DMS 273 treated with DMSO at 0.1 percent for 48 hours (cell line): ENCODE measurements around the gene TIGD6.
A peak's percentile ranks its signal among the peaks of the same experiment; 100 is the strongest.
"Not testable (repeated sequence)": the region's sequence is repeated elsewhere in the genome, so short reads cannot be mapped to it uniquely, and the experiment has no call there.

Experiments used
- DNase-seq: peaks from one replicate; lab custom pipeline; 2025; lab: John Stamatoyannopoulos, UW

TIGD6 gene

GRCh38 chr5:149975409-149975808, 25.0 kb downstream of the TIGD6 start:
- no peak for DNase-seq

DNA sequence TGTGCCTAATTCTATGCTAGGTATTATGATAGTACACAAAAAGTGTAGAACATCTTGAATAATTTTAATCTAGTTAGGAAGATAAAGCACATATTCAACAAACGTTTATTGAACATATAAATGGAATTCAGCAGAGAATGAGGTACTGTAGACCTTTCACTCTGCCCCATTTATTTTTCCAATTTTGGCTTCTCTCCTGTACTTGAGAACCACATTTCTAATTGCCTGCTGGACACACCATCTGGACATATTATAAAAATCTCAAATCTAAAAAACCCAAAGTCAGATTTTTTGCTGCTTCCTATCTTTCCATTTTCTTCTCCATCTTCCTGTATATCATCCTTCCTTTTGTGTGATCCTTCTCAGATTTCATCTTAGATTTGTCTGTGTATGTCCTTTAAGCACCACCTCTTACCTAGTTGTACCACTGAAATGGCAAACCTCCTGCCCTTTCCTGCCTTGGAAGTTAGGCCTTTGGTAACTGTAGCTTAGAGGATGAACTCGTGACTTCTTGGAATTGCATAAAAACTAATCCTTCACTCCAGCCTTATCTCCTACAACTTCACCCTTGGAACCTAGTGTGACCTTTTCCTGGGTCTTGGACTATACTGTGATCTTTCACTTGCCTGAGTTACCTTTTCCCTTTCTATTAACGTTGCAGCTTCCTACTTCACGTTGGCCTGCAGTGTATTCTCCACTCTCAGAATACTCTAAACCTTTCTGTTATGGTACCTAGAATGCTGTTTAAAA, 31.1 kb downstream of the TIGD6 start:
- DNase-seq = no peak

DNA sequence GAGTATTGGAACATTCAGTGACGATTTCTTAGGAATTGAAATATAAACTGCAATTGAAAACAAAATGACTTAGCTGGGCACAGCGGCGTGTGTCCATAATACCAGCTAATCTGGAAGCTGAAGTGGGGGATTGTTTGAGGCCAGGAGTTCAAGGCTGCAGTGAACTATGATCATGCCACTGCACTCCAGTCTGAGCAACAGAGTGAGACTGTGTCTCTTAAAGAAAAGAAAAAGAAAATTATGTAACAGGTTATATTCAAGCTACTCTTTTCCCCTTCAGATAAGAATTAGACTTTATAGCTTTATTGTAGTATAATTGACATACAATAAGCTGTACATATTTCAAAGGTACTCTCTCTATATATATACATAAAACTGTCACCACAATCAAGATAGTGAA, 33.5 kb downstream of the TIGD6 start:
- no peak for DNase-seq

DNA sequence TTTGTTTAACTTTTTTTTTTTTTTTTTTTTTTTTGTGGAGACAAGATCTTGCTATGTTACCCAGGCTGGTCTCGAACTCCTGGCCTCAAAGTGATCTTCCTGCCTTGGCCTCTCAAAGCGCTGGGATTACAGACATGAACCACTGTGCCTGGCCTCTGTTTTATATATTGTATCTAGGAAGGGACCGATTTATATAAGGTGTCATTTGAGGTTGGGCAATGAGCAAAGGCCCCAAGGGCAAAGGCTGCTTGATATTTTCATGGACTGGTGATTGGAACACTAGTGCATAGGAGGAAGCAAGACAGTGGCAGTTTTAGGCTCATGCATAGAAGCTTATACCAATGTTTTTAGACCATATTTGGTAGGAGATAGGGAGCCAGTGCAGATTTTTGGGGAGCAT, 36.7 kb downstream of the TIGD6 start:
- DNase-seq = no peak

DNA sequence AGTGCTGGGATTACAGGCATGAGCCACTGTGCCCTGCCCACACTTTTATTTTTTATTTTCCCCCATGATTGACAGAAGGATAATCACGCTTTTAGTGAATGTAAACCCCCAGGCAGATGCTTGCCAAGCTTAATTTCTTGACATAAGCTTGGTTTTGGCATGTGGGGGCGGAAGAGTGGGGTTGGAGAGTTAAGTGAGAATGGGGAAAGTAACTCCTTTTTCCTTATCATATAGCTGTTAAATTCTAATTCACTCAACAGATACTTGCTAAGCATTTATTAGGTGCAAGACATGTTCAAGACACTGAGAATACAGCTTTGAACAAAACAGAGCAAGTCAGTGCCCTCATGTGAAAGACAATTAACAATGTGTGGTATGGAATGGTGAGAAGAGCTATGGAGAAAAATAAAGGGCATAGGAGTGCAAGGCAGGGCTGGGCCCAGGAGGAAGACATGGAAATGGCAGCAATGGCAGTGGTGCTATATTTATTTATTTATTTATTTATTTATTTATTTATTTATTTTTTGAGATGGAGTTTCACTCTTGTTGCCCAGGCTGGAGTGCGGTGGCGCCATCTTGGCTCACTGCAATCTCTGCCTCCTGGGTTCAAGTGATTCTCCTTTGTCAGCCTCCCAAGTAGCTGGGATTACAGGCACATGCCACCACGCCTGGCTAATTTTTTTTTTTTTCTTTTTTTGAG, 37.7 kb downstream of the TIGD6 start:
- no peak for DNase-seq

- DNase-seq = no peak
Measured at GRCh38 chr5:149961957-149962409, 38.5 kb downstream of the TIGD6 start.

- DNase-seq = no peak
Measured at GRCh38 chr5:149961186-149961685, 39.2 kb downstream of the TIGD6 start.

DNA sequence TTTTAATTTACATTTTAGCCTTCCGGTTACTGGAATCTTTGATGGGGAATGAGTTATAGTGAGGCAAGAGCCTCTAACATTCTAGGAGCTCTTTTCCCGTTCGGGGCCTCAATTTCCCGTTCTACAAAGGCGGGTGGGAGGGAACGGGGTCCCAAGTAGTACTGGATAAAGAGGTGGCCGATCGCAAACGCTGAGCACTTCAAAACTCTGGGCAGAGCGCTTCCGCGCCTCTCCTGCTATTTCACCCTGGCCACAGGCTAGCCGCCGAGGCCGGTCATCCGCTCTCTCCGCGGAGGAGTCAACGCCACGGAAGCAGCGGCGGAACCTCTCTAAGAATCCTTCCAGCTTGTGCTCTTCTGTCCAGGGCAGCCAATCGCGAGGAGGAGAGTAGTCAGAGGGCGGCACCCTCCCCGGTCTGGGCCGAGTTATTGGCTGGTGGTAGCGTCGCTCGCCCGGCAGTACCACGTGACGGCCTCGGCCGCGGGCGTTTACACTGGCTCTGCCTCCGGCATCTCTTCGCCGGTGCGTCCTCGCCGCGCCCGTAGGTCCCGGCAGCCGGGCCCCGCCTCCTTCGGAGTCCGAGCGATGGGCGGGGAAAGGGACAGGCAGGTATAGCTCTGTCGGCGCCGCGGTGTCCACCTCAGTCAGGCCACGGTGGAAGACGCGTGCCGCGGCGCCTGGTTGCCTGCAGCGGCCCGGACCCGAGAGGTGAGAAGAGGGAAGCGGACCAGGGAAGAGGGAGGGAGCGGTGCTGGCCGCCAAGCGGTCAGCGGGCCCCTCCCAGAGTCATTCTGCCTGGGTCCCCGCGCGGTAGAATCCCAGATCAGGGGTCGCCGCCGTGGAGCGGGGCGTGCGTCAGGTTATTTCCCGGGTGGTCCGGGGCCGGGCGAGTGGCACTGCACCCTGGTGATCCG, 39.9 kb downstream of the TIGD6 start, which contains the start of gene SLC26A2:
TSS of gene SLC26A2 (plus strand) at position 487 of the 914 bp plus-strand sequence. CDS start 16,895 bp downstream, outside the sequence.
- DNase-seq = peak; percentile 98

GRCh38 chr5:149959406-149960236, 40.8 kb downstream of the TIGD6 start:
- peak; percentile 49 for DNase-seq

DNA sequence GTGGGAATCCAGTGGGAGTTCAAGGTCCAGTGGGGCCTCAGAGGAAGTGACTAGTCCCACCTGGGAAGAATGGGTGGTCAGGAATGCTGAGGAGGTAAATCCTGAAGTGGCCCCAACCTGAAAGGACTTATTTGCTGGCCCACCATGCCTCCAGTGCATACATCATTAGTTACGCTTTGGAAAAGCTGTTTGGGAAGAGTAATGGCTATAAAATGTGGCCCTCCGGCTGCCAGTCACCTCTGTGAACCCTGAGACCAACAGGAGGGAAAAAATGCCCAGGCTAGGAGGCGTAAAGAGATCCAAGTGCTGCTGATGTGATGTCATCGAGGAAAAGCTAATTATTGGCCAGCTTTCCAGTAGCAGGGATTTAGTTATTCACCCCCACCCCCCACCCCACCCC, 42.6 kb downstream of the TIGD6 start:
- DNase-seq = no peak

DNA sequence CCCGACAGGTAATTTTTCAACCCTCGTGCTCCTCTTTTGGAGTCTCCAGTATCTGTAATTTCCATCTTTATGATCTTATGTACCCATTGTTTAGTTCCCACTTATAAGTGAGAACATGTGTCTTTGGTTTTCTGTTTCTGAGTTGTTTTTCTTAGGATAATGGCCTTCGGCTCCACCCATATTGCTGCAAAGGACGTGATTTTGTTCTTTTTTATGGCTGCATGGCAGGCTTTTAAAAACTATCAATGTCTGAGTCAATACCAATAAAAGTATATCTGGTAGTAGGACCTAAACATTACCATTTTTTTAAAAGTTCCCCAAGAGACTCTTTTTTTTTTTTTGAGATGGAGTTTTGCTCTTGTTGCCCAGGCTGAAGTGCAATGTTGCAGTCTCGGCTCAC, 43.8 kb downstream of the TIGD6 start:
- DNase-seq = no peak

- DNase-seq = no peak
Measured at GRCh38 chr5:149954798-149955197, 45.7 kb downstream of the TIGD6 start.

DNA sequence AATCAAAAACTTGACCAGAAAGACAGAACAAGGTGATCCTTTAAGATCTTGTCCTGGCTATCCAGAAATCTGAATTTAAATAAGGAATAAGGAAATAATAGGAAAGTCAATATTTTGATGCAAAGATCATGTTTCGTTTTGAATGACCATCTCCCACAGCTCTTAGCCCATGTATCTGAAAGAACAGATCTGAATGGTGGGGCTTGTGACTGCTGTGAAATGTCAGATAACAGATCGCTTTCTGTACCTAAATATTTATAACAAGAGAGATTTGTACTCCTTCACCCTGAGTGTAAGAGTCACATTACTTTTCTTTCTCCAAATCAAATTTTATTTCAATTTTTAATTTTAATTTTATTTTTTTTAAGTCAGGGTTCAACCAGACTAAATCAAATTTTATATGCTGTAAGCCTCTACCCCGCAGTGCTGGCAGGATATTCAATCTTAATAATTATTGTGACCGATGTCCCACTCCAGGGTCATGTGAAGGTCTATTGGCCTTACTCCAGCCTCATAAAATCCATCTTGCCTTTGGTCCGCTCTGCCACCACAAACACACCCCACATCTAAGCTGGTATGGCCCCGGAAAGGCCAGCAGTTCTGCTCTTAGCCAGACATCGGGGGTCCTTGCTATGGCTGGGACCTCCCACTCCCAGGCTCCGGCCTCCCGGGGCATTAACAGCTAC, 46.9 kb downstream of the TIGD6 start:
- no peak for DNase-seq

DNA sequence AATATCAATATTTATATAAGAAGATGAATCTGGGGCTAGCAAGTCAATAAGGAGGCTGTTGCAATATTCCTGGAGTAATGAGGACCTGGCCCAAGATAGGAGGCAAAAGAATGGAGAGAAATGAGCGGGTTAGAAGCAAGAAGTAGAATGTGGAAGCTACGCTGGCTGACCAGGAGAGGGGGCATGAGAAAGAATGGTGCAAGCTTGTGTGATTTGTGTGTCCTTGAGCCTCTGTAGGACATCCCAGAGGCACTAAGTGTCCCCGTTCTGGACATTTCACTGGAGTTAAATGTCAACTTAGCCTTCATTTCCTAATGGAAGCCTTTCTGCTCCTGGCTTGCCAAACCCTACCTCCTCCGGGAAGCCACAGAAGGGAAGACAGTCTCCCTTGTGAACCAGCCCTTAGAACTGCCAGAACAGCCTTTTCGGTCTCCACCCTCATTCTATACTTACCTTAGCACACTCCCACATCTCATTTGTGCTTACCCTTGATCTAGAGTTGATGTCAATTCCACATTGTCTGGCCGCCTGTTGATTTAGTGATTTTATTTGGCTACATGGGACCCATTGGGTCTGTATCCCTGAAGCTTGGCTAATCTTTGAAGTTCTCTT, 49.2 kb downstream of the TIGD6 start:
- DNase-seq = no peak

DNA sequence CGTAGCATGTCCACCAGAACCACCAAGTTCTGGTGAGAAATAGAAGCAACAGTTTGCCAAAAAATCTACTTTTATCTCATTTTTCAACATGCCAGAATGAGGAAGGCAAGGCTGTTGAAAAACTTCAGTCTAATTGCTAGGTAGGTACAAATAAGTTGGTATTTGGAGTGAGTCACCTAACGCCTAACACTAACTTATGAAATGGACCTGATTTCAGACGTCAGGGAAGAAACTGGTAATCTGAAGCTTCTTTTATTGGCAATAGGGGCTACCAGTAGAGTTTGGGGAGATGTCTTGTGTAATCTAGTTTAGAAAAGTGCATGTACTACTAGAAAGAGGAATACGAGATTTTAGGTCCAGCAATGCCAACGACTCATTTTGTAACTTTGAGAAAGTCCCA, 51.5 kb downstream of the TIGD6 start:
- DNase-seq = no peak

GRCh38 chr5:149946118-149946517, 54.3 kb downstream of the TIGD6 start:
- no peak for DNase-seq

DNA sequence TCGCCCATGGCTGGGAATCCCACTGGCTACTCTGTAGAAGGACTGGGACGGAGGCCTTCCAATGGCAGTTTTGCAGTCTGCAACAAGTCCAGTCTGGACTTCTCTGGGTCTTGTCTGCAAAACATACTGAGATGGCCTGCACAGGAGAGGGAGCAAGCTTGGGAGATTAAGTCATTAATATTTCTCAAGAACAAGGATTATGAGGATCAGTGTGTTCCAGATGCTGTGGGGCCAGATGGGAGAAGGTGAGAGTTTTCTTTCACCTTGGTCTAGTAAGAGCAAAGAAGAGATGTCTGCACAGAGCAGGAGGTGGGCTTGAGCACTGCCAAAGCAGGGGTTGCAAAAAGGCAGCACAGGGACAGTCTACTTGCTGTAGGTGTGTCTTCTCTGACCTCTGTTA, 55.8 kb downstream of the TIGD6 start, which contains the start of gene PDE6A:
TSS of gene PDE6A (minus strand) at position 128 of the 400 bp plus-strand sequence. CDS start at position 8, 120 bp downstream.
- DNase-seq = no peak

GRCh38 chr5:149943177-149943949, 57.1 kb downstream of the TIGD6 start:
- DNase-seq = not testable (repeated sequence)
